NCI-H524 (cell line): ENCODE measurements around the gene ANXA4.
"Not testable (repeated sequence)": the region's sequence is repeated elsewhere in the genome, so short reads cannot be mapped to it uniquely, and the experiment has no call there.

Source experiments
- DNase-seq, 2 experiments: peaks; one replicate each; lab custom pipeline; 2025; lab: John Stamatoyannopoulos, UW

ANXA4 gene

GRCh38 chr2:69779258-69780001 is 37.5 kb downstream of the ANXA4 start:
- DNase-seq = peak in 1 of 2 experiments; percentile 66

- DNase-seq = no peak
Measured at GRCh38 chr2:69780921-69781320, 39.0 kb downstream of the ANXA4 start.

- DNase-seq = peak in 1 of 2 experiments; percentile 33
Measured at GRCh38 chr2:69781321-69782248, 39.7 kb downstream of the ANXA4 start.

DNA sequence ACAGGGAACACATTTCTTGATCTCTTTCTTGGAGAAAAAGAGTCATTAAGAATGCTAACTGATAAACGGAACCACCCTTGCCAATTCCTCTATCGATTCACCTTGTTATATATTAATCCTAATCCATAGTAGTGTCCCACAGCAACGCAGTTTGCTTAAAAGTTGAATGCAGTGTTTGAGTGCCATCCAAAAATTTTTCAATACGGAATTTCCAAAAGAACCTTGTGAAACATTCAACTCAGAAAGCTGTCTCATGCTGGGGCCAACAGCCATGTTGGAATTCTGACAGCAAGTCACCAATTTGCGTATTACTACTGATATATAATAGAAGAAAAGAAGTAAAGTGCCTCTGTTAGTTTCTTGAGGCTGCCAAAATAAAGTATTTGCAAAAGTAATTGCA is 42.3 kb downstream of the ANXA4 start:
- no peak for DNase-seq

GRCh38 chr2:69785358-69785757 is 43.4 kb downstream of the ANXA4 start:
- no peak for DNase-seq

- no peak for DNase-seq
Measured at GRCh38 chr2:69786052-69786560, 44.2 kb downstream of the ANXA4 start.

DNA sequence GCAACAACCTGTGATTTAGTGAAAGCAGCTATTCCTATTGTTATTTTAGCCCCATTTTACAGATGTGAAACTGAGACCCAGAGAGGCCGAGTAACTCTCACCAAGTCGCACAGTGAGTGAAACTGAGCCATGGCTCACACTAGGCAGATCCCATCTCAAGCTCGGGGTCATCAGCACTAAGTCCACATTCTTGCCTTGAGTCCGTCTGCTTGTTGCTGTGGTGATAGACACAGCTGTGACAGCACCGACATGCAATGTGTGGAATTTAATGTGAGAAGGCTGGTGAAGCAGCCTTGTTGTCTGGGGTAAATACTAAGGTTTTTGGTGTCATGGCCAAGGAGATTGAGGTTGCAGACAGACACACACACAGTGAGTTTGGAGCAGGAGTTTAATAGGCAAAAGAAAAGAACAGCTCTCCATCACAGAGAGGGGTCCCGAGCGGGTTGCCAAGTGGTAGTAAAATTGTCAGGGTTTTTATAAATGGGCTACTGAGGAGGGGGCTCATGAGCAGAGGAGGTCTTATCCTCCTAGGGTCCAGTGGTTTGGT is 47.3 kb downstream of the ANXA4 start:
- DNase-seq = no peak

- DNase-seq = no peak
Measured at GRCh38 chr2:69789772-69790600, 48.1 kb downstream of the ANXA4 start.

GRCh38 chr2:69790601-69790959 is 48.6 kb downstream of the ANXA4 start:
- DNase-seq = no peak

DNA sequence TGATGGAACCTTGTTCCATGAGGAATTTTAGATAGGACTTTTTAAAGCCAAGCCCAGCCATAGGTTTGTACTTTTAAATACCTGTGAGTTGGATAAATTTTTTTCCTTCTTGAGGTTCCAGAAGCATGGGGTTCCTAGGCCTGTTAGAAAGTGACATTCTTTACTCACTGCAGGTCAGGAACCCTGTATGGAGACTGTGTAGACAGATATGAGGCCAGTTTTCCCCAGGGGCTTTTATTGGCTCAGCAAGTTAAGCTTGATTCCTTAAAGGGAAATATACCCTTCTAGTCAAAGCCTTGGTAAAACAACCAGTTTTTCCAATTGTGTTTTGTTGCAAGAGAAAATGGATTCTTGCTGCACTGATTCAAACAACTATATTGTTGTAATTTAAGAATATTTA is 49.1 kb downstream of the ANXA4 start:
- DNase-seq = no peak

DNA sequence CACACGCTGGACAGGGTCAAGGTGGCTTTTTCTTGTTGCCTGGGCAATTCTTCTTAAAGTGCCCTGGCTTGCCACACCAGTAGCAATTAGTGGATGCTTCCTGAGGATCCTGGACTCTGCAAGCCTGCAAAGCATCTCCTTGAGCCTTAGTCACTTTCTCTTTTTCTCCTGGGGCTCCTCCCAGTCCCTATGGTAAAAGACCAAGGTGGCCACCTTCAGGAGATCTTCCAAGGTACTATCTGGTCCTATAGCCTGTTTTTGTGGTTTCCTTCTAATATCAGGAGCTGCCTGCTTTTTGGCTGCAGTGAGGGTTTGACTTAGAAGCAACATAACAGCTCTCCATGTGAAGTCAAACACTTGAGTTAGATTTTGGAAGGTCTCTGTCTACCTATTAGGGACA is 54.2 kb downstream of the ANXA4 start:
- DNase-seq = no peak

DNA sequence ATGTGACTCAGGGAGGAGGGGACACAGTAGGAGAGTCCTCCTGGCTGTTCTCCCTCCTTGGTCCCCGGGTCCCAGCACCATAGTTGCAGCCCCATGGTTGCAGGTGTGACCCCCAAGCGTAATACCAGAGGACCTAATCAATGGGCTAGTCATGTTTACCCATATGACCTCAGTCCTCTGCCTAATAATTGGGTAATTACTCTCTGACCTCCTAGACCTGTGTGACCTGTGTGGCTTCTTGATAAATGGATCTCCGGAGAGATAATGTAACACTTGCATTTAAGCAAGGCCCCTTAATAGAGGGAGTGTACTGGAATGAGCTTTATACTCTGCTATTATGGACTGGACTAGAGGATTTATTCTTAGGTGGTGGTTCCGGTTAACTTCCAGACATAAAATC is 55.3 kb downstream of the ANXA4 start:
- no peak for DNase-seq

GRCh38 chr2:69797836-69798289 is 55.9 kb downstream of the ANXA4 start:
- no peak for DNase-seq

DNA sequence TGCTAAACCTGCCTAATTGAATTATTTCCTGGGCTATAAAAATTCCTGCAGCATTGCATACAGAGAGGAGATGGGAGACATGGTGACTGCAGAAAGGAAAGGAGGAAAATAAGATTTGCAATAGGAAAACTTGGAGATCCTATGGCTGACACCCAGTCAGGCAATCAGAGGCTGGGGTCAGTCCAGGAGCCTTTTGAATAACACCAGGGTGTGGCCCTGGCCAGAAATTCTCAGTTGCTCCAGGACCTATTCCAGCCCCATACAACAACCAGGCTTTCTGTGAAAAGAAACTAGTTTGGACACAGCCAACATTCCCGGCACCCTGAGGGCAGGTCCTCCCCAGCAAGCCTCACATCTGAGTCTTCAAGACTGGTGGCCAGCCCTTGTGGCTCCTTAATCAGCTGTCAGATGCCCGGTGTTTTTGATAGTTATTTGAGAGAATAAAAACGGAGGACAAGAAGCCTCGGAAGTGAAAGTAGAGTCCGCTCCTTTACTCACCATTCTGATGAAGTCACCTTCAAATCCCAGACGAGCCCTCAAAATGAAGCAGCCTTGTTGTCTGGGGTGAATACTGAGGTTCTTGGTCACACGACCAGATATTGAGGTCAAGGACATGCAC is 56.5 kb downstream of the ANXA4 start:
- no peak for DNase-seq

- no peak for DNase-seq
Measured at GRCh38 chr2:69798909-69799526, 57.1 kb downstream of the ANXA4 start.

DNA sequence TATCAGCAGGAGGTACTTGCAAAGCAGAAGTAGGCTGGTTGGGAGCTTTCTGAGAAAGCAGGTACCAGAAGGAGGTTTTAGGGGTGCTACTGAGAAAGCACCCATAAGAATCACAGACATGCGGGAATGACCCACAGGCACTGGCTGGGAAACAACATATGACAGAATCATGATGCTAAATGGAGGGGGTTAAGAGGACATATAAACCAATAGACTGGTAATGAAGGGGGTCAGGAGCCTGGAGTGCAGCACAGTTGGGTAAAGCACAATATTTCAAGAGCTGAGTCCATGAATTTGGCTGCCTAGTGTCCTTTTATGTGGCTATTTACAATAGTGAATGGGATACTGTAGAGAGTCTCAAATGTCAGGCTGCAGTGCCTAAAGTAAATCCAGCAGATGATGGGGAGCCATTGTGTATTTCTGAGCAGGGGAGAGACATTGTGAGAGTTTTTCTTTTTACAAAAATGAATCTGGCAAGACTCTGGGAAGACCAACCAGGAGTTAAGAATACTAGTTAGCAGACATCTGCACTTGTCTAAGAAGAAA is 59.9 kb downstream of the ANXA4 start:
- no peak for DNase-seq

GRCh38 chr2:69802781-69803367 is 60.9 kb downstream of the ANXA4 start:
- not testable (repeated sequence) for DNase-seq

- DNase-seq = no peak
Measured at GRCh38 chr2:69804416-69804815, 62.5 kb downstream of the ANXA4 start.

DNA sequence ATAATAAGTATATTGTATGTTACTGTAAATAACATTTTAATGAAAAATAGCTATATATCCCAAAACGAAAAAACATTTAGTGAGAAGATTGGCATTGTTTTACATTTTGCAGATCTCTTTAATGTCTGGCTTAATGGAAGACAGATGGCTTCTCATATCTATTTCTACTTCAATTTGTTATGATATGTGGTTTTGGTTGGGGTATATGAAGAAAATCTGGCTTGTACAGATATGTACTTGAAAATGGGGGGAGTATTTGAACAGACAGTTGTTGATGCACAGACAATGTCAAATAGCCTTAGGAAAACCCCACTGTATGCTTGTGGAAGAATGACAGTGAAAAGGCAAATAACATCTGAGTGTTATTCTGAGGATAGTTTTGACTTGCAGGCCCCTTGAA is 64.0 kb downstream of the ANXA4 start:
- DNase-seq = no peak
